PC-3 (cell line): ENCODE data around the gene VPS51. TPM values are rescaled to one million over a fixed set of nuclear protein-coding genes. Genes with fewer than 3 reads are reported as not detected.
A peak's percentile ranks its signal among the peaks of the same experiment; 100 is the strongest.

Experiments
- ATAC-seq: fragments of 200-7000 bp; cut with Tn5 transposase; 2 replicates; pipeline ENCODE4 v1.9.1; 2020; ENCODE audit warnings: mild to moderate bottlenecking, moderate library complexity
- BruUV-seq: library from RNA; stranded (reverse); fragments of 400-500 nt; replicated peaks from 2 replicates; lab custom pipeline; 2021; lab: Mats Ljungman, UMichigan
- CTCF ChIA-PET: fragments of 300-600 bp; sonication (Branson Sonifier 250); formaldehyde crosslinking; loops from one replicate; lab custom pipeline; 2022; ENCODE audit warnings: antibody characterized with exemption; lab: Charles Lee
- POLR2A ChIA-PET: fragments of 300-600 bp; sonication (Branson Sonifier 250); formaldehyde crosslinking; loops from one replicate; lab custom pipeline; 2022; ENCODE audit warnings: antibody characterized with exemption; ENCODE audit not compliant: unreplicated experiment; lab: Charles Lee
- DNase-seq: peaks from one replicate; pipeline ENCODE4 v3.0.0-alpha.2; 2015
- H2AFZ ChIP-seq: fragments of 300-600 bp; sonication (generic); 2 replicates; pipeline ENCODE4 v1.6.0; 2016; ENCODE audit warnings: antibody characterized with exemption, low read length
- H3F3A ChIP-seq: fragments of 300-600 bp; sonication (generic); one replicate; pipeline ENCODE4 v1.6.0; 2017; ENCODE audit warnings: antibody characterized with exemption, low read length, control low read depth, mild to moderate bottlenecking; ENCODE audit not compliant: unreplicated experiment
- H3K27ac ChIP-seq: fragments of 300-600 bp; sonication (generic); 2 replicates; pipeline ENCODE4 v1.5.1; 2016; ENCODE audit warnings: mild to moderate bottlenecking, low read length
- H3K27me3 ChIP-seq: fragments of 300-600 bp; sonication (generic); 2 replicates; pipeline ENCODE4 v1.6.1; 2016; ENCODE audit warnings: low read length, mixed read lengths
- H3K36me3 ChIP-seq: fragments of 300-600 bp; sonication (generic); 2 replicates; pipeline ENCODE4 v1.6.1; 2016; ENCODE audit warnings: low read depth, mixed run types, low read length, mixed read lengths
- H3K4me1 ChIP-seq: fragments of 300-600 bp; sonication (generic); 2 replicates; pipeline ENCODE4 v1.5.1; 2016; ENCODE audit warnings: low read length; ENCODE audit not compliant: insufficient read depth
- H3K4me2 ChIP-seq: fragments of 300-600 bp; sonication (generic); 2 replicates; pipeline ENCODE4 v1.6.0; 2016; ENCODE audit warnings: low read length
- H3K4me3 ChIP-seq: fragments of 300-600 bp; sonication (generic); 2 replicates; pipeline ENCODE4 v1.5.1; 2016; ENCODE audit warnings: mild to moderate bottlenecking, low read length, mixed read lengths
- H3K79me2 ChIP-seq: fragments of 300-600 bp; sonication (generic); 2 replicates; pipeline ENCODE4 v1.6.1; 2017; ENCODE audit warnings: low read length, mixed read lengths
- H3K9ac ChIP-seq: fragments of 300-600 bp; sonication (generic); 2 replicates; pipeline ENCODE4 v1.6.0; 2016; ENCODE audit warnings: mild to moderate bottlenecking, low read length
- H3K9me2 ChIP-seq: fragments of 300-600 bp; sonication (generic); replicated peaks from 2 replicates; pipeline ENCODE4 v1.6.1; 2016; ENCODE audit warnings: mixed run types, low read length, mixed read lengths
- H3K9me3 ChIP-seq: fragments of 300-600 bp; sonication (generic); 2 replicates; pipeline ENCODE4 v1.6.1; 2016; ENCODE audit warnings: low read length, mixed read lengths
- H4K20me1 ChIP-seq: fragments of 300-600 bp; sonication (generic); 2 replicates; pipeline ENCODE4 v1.6.1; 2016; ENCODE audit warnings: low read length, mixed read lengths
- CTCF ChIP-seq: fragments of 300-600 bp; sonication (generic); conservative IDR thresholded peaks from 2 replicates; pipeline ENCODE4 v1.5.1; 2017; ENCODE audit warnings: antibody characterized with exemption, low read depth, mild to moderate bottlenecking, low read length
- EZH2 ChIP-seq: fragments of 300-600 bp; sonication (generic); IDR thresholded peaks from one replicate; pipeline ENCODE4 v1.6.1; 2017; ENCODE audit warnings: antibody characterized with exemption, mild to moderate bottlenecking, low read length; ENCODE audit not compliant: unreplicated experiment
- EZH2phosphoT487 ChIP-seq: fragments of 300-600 bp; sonication (generic); IDR thresholded peaks from 2 replicates; pipeline ENCODE4 v1.6.1; 2018; ENCODE audit warnings: mild to moderate bottlenecking, antibody characterized with exemption, low read length, borderline replicate concordance
- intact Hi-C: fragments of 100-400 bp; cut with micrococcal nuclease; formaldehyde crosslinking; loops from 2 replicates; pipeline ENCODE4 v1.9.0; 2023
- total RNA-seq: library from RNA; depleted of rRNA; stranded (reverse); fragments of >200 nt; gene quantifications from 2 replicates; pipeline ENCODE4 v1.2.3, GENCODE V29; 2014

VPS51 gene
- total RNA-seq, 1 experiment from 2014 or later, result 414 TPM

GRCh38 chr11:65129649-65130441, 33.8 kb downstream of the VPS51 start:
- Histone ChIP-seq H3K27ac (no peak overlapping the region), H3K27me3 (no peaks in the 10 kb centered on the region), H3K4me1 (peaks cover 10% of the 10 kb centered on the region), H3K9me2 (no peaks in the 10 kb centered on the region), H3K4me2 (no peak overlapping the region), H4K20me1 (no peaks in the 10 kb centered on the region; the same call in 1 of the 2 replicates), H3K79me2 (peaks cover 39% of the 10 kb centered on the region), H3F3A (no peaks in the 10 kb centered on the region), H3K9ac (no peak overlapping the region), H3K9me3 (no peaks in the 10 kb centered on the region), H2AFZ (no peak overlapping the region), H3K4me3 (no peak overlapping the region), H3K36me3 (peaks cover 53% of the 10 kb centered on the region; the same call in 1 of the 2 replicates)
- intact Hi-C loops, result no loop called here
- BruUV-seq, result no TSS peak
- DNase-seq (no peak), ATAC-seq (no peak)
- ChIA-PET CTCF (interaction anchor here (0.5 to 0.7 kb wide), 2 partner anchors 17 to 96 kb away, joined by 3 to 5 read pairs; no protein-coding TSS in a partner anchor), POLR2A (no interaction called here)
- TF ChIP-seq EZH2phosphoT487, result no peak
- TF ChIP-seq CTCF, result peak; percentile 20; the same call in 1 of the 2 replicates
- TF ChIP-seq EZH2, result no peak

- no peak overlapping the region for H3K4me2 ChIP-seq
- no peak overlapping the region for H3K9ac ChIP-seq
- H3K4me1 ChIP-seq, result peaks cover 16% of the 10 kb centered on the region
- POLR2A ChIA-PET, result no interaction called here
- H3K9me3 ChIP-seq, result no peaks in the 10 kb centered on the region
- H3K4me3 ChIP-seq, result no peak overlapping the region
- no peaks in the 10 kb centered on the region for H3K9me2 ChIP-seq
- no peaks in the 10 kb centered on the region for H3K27me3 ChIP-seq
- intact Hi-C loops, result no loop called here
- TF ChIP-seq CTCF, result no peak
- TF ChIP-seq EZH2phosphoT487, result no peak
- TF ChIP-seq EZH2, result no peak
- H3F3A ChIP-seq, result no peaks in the 10 kb centered on the region
- BruUV-seq, result no TSS peak
- peaks cover 35% of the 10 kb centered on the region for H3K79me2 ChIP-seq
- peaks cover 46% of the 10 kb centered on the region; the same call in 1 of the 2 replicates for H3K36me3 ChIP-seq
- CTCF ChIA-PET, result interaction anchor here (0.5 to 0.7 kb wide), 2 partner anchors 18 to 95 kb away, joined by 3 to 5 read pairs; no protein-coding TSS in a partner anchor
- no peak overlapping the region for H2AFZ ChIP-seq
- no peak for DNase-seq
- H4K20me1 ChIP-seq, result no peaks in the 10 kb centered on the region; the same call in 1 of the 2 replicates
- ATAC-seq, result no peak
- H3K27ac ChIP-seq, result no peak overlapping the region
Observed at GRCh38 chr11:65130631-65131416, 34.8 kb downstream of the VPS51 start.
